SH-SY5Y (cell line): ENCODE results near the gene PRM3.

Experiments used
- GATA2 ChIP-seq: IDR thresholded peaks from 2 replicates; pipeline ENCODE4 v1.6.1; 2011; ENCODE audit warnings: mild to moderate bottlenecking, low read depth, low read length
- GATA3 ChIP-seq: IDR thresholded peaks from 2 replicates; pipeline ENCODE4 v1.6.1; 2011; ENCODE audit warnings: low read depth, mild to moderate bottlenecking, low read length, moderate library complexity

PRM3 gene

DNA sequence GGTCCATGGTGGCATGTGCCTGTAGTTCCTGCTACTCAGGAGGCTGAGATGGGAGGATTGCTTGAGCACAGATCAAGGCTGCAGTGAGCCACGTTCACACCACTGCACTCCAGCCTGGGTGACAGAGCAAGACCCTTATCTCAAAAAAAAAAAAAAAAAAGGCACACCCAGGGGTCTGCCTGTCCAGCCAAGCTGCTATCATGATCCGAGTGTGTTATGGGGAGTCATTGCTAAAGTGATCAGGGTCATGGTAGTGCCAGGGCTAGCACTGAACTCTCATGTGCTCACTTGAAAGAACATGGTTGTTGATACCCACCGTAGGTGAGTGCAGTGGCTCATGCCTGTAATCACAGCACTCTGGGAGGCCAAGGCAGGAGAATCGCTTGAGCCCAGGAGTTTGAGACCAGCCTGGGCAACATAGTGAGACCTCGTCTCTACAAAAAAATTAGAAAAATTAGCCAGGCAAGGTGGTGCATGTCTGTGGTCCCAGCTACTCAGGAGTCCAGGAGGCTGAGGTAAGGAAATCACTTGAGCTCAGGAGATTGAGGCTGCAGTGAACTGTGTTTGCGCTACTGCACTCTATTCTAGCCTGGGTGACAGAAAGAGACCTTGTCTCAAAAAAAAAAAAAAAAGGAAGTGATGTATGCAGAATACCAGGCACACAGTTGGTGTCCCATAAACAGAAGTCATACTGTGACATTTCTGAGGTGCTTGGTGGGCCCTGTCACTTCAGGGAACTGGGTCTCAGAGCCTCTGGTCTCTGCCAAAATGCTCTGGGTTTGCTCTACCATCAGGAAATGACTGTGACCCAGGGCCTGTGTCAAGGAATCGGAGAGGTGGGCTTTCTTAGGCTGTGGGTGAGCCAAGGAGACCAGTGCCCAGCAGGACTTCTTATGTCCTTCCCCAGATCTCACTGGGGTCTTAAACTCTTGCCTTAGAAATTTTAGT, 5.5 kb upstream of the PRM3 start:
- no peak for TF ChIP-seq GATA3
- TF ChIP-seq GATA2: no peak

DNA sequence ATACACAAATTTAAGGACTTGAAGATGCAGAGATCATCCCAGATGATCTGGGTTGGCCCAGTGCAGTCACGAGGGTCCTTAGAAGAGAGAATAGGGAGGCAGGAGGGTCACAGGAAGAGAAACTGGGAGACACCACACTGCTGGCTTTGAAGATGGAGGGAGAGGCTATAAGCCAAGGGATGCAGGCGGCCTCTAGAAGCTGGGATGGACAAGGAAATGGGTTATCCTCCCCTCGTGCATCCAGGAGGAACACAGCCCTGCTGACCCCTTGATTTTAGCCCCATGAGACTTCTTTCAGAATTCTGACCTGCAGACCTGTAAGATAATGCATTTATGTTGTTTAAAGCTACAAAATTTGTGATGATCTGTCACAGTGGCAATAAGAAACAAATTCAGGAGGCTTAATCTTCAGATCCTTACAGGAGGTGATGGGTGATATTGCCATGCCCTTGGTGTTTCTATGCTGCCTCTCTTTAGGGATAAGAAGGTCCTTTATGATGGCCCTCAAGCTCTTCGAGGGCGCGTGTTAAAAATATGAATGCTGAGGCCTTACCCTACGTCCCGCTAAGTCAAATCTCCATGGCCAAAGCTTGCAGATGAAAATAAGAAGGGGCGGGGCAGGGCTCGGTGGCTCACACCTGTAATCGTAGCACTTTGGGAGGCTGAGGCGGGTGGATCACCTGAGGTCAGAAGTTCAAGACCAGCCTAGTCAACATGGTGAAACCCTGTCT, 4.3 kb upstream of the PRM3 start:
- no peak for TF ChIP-seq GATA2
- TF ChIP-seq GATA3: no peak

DNA sequence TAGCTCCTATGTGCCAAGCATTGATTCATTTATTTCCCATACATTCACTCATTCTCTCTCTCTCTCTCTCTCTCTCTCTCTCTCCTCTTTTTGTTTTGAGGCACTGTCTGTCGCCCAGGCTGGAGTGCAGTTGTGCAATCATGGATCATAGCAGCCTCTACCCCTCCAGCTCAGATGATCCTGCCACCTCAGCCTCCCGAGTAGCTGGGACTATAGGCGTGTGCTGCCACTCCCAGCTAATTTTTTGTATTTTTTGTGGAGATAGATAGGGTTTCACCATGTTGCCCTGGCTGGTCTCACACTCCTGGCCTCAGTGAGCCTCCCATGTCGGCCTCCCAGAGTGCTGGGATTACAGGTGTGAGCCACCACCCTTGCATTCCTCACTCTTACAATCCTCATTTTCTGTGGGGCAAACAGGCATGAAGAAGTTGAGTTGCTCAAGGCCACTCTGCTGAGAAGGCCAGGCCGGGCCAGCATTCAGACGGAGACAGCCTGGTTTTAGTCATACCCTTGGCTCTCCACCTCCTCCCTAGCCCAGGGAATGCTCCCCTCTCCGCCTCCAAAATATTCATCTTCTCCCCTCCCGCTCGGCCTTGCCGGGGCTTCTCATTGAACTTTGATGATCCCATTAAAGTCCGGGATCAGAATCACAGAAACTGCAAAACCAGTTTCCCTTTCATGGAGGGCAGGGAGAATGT, 3.6 kb upstream of the PRM3 start:
- TF ChIP-seq GATA2 (no peak), GATA3 (no peak)

DNA sequence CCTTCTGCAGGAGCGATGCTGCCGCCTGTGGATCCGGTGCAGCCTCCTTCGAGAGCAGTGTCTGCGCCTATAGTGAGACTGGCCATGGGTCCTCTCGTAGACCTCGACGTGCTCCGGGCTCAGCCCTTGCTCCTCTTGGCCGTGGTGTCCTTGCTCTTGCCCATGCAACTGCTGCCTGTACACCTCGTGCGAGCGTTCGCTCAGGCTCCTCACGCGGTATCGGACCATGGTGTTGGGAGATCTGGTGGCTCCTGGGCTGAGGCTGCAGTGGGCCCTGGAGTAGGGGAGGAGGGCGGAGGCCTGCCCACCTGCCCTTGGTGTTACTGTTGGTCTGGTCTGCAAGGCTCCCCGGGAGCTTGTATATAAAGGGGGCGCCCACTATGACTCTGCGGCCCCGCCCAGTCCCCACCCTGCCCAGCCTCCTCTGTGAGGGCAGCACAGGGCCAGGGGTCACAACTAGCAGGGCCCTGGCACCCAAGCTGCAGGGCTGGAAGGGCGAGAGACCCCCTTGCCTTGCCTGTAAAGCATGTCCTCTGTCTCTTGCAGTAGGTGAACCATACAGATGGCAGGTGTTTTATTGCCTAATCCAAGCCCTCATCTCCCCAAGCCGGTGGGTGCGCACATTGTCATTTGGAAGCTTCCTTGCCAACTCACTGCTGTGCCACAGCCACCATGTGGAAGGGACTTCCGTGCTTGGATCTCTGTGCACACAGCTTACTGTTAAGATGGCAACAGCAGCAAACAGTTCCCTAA, 2.9 kb upstream of the PRM3 start, which contains the start of gene PRM2:
PRM2 (minus strand) TSS at position 338 of the 753 bp plus-strand sequence; CDS start at position 228, 110 bp downstream.
- no peak for TF ChIP-seq GATA3
- TF ChIP-seq GATA2: no peak

DNA sequence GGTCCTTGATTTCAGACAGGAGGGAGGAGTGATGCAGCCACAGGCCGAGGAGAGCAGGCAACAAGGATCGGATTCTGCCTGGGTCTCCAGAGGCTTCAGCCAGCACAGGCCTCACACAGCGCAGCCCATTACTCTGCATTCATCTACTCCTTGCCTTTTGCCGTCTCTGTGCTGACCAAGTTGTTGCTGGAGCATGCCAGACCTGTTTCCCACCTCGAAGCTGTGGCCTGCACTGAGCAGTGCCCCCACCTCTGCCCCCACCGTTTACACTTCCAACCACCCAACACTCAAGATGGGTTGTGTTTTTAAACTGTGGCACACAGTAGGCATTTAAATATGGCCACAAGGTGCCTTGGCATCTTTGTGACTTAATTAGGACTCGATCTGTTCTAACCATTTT, 1.5 kb upstream of the PRM3 start:
- TF ChIP-seq GATA3 (no peak), GATA2 (no peak)

DNA sequence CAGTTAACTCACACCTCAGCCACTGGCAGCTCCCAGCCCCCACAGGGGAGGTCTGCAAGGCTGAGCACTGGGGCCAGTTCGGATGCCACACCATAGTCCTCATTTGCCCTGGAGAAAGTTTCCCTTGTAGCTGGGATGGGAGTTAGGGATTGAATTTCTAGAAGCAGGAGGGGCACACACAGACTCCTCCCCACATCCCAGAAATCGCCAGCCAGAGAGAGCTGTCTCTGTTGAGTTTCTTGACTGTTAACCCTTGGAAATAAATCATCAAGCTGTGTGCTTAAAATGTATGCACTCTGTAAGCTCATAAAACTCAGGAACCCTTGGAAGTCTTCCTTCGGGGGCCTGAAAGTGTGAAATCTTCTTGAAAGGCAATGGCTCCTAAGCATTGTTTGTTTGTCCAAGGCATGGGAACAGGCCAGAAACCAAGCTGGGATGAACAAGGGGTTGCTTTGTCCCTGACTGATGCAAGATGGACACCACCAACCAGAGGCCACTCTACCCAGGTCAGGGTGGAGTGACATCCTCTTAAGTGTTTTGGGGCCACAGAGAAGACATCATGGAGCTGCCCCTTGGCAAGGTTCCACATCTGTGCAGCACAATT, 394 bp upstream of the PRM3 start:
- no peak for TF ChIP-seq GATA2
- TF ChIP-seq GATA3: no peak

DNA sequence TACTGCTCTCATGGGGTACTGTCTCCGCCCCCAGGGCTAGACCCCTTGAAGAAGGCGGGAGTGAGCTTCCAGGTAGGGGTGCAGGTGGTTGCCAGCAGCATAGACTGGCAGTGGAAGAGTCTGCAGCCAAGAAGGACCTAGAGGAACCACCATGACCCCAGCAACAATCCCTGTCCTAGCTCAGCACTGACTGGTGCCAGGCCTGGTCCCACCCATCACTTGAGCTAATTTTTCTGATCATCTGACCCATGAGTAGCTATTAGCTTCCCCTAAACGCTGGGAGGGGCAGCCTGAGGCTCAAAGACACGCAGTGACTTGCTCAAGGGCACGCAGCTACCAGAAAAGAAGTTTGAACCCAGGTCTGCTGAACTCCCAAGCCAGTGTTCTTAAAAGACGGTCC, 945 bp downstream of the PRM3 start:
- no peak for TF ChIP-seq GATA3
- TF ChIP-seq GATA2: no peak

DNA sequence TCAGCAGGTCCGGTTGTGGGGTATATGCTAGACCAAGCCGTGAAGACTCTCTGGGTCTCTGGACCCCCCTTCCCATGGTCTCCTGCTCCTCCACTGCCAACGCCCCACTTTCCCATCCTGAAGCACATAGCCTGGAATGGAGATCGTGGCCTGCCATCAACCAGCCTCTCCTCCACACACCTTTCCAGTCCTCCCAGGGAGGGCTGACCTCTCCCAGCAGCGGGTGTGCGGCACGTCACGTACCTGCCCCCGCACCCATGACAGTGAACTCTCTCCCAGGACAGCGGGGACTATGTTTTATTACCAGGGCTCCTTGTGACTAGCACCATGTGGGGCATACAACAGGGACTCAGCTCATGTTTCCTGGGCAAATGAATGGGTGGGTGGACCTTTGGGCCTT, 1.8 kb downstream of the PRM3 start:
- no peak for TF ChIP-seq GATA3
- no peak for TF ChIP-seq GATA2

DNA sequence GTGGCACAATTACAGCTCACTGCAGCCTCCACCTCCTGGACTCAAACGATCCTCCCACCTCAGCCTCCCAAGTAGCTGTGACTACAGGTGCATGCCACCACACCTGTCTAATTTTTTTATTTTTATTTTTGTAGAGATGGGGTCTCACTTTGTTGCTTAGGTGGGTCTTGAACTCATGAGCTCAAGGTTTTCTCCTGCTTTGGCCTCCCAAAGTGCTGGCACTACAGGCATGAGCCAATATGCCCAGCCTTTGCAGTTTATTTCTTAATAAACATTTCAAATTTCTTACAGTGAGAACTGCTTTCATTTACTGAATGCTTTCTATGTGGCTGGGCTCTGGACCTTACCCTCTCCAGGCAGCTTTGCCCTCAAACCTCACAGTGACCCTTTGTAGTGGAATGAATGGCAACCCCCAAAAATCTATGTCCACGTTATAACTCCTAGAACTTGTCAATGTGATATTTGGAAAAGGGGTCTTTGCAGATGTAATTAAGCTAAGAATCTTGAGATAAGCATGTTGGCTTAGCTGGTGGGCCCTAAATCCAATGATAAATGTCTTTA, 2.7 kb downstream of the PRM3 start:
- no peak for TF ChIP-seq GATA2
- TF ChIP-seq GATA3: no peak

DNA sequence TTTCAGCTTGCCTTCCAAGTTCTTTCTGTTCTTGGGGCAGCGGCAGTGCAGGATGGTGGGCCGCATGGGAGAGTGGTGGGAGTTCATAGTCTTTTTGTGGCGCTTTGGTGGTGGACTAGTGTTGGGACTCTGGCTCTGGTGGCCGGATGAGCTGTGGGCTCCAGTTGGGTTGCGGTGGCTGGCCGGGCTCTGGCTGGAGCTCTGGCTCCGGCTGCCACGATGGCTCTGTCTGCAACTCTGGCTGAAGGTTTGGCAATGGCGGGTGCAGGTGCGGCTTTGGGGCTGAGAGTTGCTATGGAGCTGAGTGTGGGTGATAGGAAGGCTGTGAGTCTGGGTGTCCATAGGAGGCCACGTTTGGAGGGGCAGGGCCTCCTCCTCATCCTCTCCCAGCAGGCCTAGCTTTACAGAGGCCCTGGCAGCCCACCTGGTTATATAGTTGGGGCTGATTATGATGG, 4.5 kb downstream of the PRM3 start, which contains the start of gene TNP2:
TNP2 (minus strand) TSS at position 405 of the 455 bp plus-strand sequence; CDS start at position 342, 63 bp downstream.
- TF ChIP-seq GATA3 (no peak), GATA2 (no peak)

DNA sequence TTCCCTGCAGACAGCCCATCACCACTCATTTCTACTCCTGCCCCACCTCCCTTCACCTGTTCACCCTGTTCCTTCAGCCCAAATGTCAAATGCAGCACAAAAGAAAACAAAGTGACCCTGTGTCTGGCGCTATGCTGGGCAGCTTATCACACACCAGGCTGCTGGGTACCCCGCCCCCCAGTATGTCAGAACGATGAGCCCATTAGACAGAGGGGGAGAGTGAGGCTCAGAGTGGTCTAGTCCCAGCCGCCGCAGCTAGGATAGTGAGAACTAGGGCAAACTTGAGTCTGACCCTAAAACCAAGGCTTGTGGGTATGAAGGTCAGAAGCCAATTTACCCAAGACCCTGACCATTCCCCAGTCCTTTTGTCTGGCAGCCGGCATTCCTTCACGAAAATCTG, 8.3 kb downstream of the PRM3 start:
- no peak for TF ChIP-seq GATA2
- no peak for TF ChIP-seq GATA3

DNA sequence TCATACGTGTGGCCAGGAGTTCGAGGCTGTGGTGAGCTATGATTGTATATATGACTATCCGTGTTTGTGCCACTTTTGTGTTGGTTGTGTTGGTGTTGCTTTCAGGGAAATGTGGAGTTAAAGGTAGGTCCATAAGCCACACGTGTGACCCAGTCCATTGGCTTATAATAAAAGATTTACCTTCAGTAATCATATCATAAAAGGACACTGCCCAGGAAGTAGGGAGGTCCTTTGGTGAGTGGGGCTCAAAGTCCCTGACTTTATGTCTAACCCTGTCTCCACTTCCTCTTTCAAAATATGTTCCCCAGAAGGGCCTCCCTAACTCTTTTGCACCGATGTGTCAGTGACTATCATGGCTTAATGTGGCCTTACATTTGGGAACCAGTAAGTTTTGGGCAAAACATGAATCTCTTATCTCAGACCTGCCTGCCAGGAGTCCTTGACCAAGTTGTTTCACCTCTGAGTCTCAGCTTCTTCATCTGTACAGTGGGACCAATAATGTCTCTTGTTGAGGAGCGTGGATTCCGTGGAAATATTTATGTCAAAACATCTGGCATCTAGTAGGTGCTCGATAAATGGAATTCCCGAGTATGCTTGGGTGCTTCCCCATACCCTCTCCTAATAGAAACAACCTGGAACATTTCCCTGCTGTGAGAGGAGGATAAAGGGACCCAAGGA, 9.1 kb downstream of the PRM3 start:
- TF ChIP-seq GATA3 (no peak), GATA2 (no peak)

DNA sequence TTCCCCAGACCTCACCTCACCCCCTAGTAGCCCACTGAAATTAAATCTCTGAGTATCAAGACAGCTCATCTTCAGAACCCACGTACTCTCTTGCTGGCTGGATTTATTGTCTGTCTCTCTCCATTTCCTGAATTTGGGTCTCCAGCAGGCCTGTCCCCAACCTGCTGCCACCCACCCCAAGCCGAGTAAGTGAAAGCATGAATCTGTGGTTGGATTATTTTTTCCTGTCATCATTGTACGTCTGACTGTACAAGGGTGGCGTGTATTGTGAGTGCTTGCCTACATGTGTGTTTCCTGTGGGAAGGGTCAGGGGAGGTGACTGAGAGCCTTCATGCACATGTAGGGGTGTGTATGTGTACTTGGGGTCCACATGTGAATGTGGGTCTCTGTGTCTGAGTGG, 9.7 kb downstream of the PRM3 start:
- TF ChIP-seq GATA3 (no peak), GATA2 (no peak)
